Brain microvascular endothelial cell (primary cell): ENCODE data around the gene PFDN4.

ENCODE experiments used
- DNase-seq: peaks from one replicate; pipeline ENCODE4 v3.0.0-alpha.2; 2020
- H3K27ac ChIP-seq: fragments of 250-450 bp; sonication (Bioruptor Pico); 2 replicates; pipeline ENCODE4 v1.5.1; 2020; ENCODE audit warnings: mild to moderate bottlenecking, moderate library complexity
- H3K27me3 ChIP-seq: fragments of 250-450 bp; sonication (Bioruptor Pico); replicated peaks from 2 replicates; pipeline ENCODE4 v1.5.1; 2020; ENCODE audit warnings: mild to moderate bottlenecking
- H3K36me3 ChIP-seq: fragments of 250-450 bp; sonication (Bioruptor Pico); replicated peaks from 2 replicates; pipeline ENCODE4 v1.5.1; 2020; ENCODE audit warnings: mild to moderate bottlenecking
- H3K4me3 ChIP-seq: 2 replicates; pipeline ENCODE4 v1.5.1; 2011; ENCODE audit warnings: low read depth, mild to moderate bottlenecking, control low read depth, low read length, moderate library complexity
- CTCF ChIP-seq: IDR thresholded peaks from 2 replicates; pipeline ENCODE4 v1.5.1; 2011; ENCODE audit warnings: low read depth, mild to moderate bottlenecking, moderate library complexity, low read length, control low read depth, inconsistent platforms; ENCODE audit errors: missing control alignments
- in situ Hi-C: cut with HindIII; loops from 2 replicates; pipeline ENCODE4 v1.10.0; 2017; ENCODE audit warnings: low sequenced_read_pairs, low pct_ligation_motif_present

Gene PFDN4

GRCh38 chr20:54207743-54208547, at the start of gene PFDN4:
TSS of gene PFDN4 (plus strand) at chr20:54208087. CDS start at chr20:54208101, 14 bp downstream.
- in situ Hi-C loops: no loop called here
- peak; percentile 74 for DNase-seq
- Histone ChIP-seq H3K27me3 (no peaks in the 10 kb centered on the region), H3K27ac (peak within 1 kb of the TSS; percentile 100), H3K36me3 (no peaks in the 10 kb centered on the region), H3K4me3 (peak within 1 kb of the TSS; percentile 95)
- peak; percentile 68 for TF ChIP-seq CTCF

GRCh38 chr20:54158226-54158625, 49.7 kb upstream of the PFDN4 start:
- Histone ChIP-seq H3K27ac (no peak overlapping the region), H3K36me3 (no peaks in the 10 kb centered on the region), H3K4me3 (no peak overlapping the region), H3K27me3 (no peaks in the 10 kb centered on the region)
- DNase-seq: no peak
- no peak for TF ChIP-seq CTCF
- in situ Hi-C loops: no loop called here

GRCh38 chr20:54158856-54159418, 49.0 kb upstream of the PFDN4 start:
- Histone ChIP-seq H3K36me3 (no peaks in the 10 kb centered on the region), H3K27ac (no peak overlapping the region), H3K27me3 (no peaks in the 10 kb centered on the region), H3K4me3 (no peak overlapping the region)
- DNase-seq: no peak
- in situ Hi-C loops: no loop called here
- no peak for TF ChIP-seq CTCF

GRCh38 chr20:54160065-54161007, 47.6 kb upstream of the PFDN4 start:
- Histone ChIP-seq H3K27ac (no peak overlapping the region), H3K27me3 (no peaks in the 10 kb centered on the region), H3K36me3 (no peaks in the 10 kb centered on the region), H3K4me3 (no peak overlapping the region)
- TF ChIP-seq CTCF: no peak
- DNase-seq: no peak
- in situ Hi-C loops: no loop called here

- no peak for DNase-seq
- no peak for TF ChIP-seq CTCF
- no peak overlapping the region for H3K27ac ChIP-seq
- no peak overlapping the region for H3K4me3 ChIP-seq
- in situ Hi-C loops: no loop called here
- no peaks in the 10 kb centered on the region for H3K27me3 ChIP-seq
- no peaks in the 10 kb centered on the region for H3K36me3 ChIP-seq
Measured at GRCh38 chr20:54161008-54161820, 46.7 kb upstream of the PFDN4 start.
